OCI-LY1 (cell line): Measurements from ENCODE around the gene SLAMF7.

Experiments used
- H2AFZ ChIP-seq: fragments of 200-600 bp; sonication (generic), shearing (Covaris generic); 2 replicates; pipeline ENCODE4 v1.6.0; 2014; ENCODE audit warnings: antibody characterized with exemption, mild to moderate bottlenecking, low read length
- H3F3A ChIP-seq: fragments of 200-600 bp; sonication (generic), shearing (Covaris generic); 2 replicates; pipeline ENCODE4 v1.6.0; 2014; ENCODE audit warnings: mild to moderate bottlenecking, antibody characterized with exemption, low read length, moderate library complexity; ENCODE audit not compliant: insufficient read depth
- H3K27ac ChIP-seq: fragments of 200-600 bp; sonication (generic); 2 replicates; pipeline ENCODE4 v1.5.1; 2014; ENCODE audit warnings: low read length, mixed run types, mild to moderate bottlenecking, low read depth; ENCODE audit not compliant: poor library complexity, severe bottlenecking
- H3K27me3 ChIP-seq: fragments of 200-600 bp; sonication (generic); 2 replicates; pipeline ENCODE4 v1.6.0; 2014; ENCODE audit warnings: antibody characterized with exemption, mild to moderate bottlenecking, low read length, moderate library complexity; ENCODE audit not compliant: insufficient read depth
- H3K36me3 ChIP-seq: fragments of 200-600 bp; sonication (generic); 2 replicates; pipeline ENCODE4 v1.6.1; 2014; ENCODE audit warnings: mild to moderate bottlenecking, antibody characterized with exemption, low read length, moderate library complexity, mixed read lengths; ENCODE audit not compliant: insufficient read depth
- H3K4me1 ChIP-seq: fragments of 200-600 bp; sonication (generic); 2 replicates; pipeline ENCODE4 v1.5.1; 2014; ENCODE audit warnings: mild to moderate bottlenecking, low read length, moderate library complexity; ENCODE audit not compliant: insufficient read depth, severe bottlenecking
- H3K4me2 ChIP-seq: fragments of 200-600 bp; sonication (generic), shearing (Covaris generic); 2 replicates; pipeline ENCODE4 v1.6.1; 2014; ENCODE audit warnings: low read length
- H3K4me3 ChIP-seq: fragments of 200-600 bp; sonication (generic); 2 replicates; pipeline ENCODE4 v1.5.1; 2014; ENCODE audit warnings: low read length, low read depth, mild to moderate bottlenecking, mixed read lengths; ENCODE audit not compliant: poor library complexity, severe bottlenecking
- H3K79me2 ChIP-seq: fragments of 200-600 bp; shearing (Covaris generic); 2 replicates; pipeline ENCODE4 v1.6.1; 2016; ENCODE audit warnings: mixed run types, low read length, mixed read lengths; ENCODE audit not compliant: insufficient read depth
- H3K9ac ChIP-seq: fragments of 200-600 bp; sonication (generic), shearing (Covaris generic); 2 replicates; pipeline ENCODE4 v1.6.1; 2014; ENCODE audit warnings: mild to moderate bottlenecking, low read length, mixed read lengths
- H3K9me2 ChIP-seq: fragments of 200-600 bp; sonication (generic), shearing (Covaris generic); 2 replicates; pipeline ENCODE4 v1.6.1; 2014; ENCODE audit warnings: low read depth, mild to moderate bottlenecking, low read length, mixed read lengths
- H3K9me3 ChIP-seq: fragments of 200-600 bp; shearing (Covaris generic); 2 replicates; pipeline ENCODE4 v1.6.1; 2014; ENCODE audit warnings: low read length, mixed read lengths
- H4K20me1 ChIP-seq: fragments of 200-600 bp; sonication (generic), shearing (Covaris generic); 2 replicates; pipeline ENCODE4 v1.6.0; 2016; ENCODE audit warnings: mild to moderate bottlenecking, low read length; ENCODE audit not compliant: insufficient read depth
- CTCF ChIP-seq: fragments of 200-600 bp; sonication (generic), shearing (Covaris generic); IDR thresholded peaks from 2 replicates; pipeline ENCODE4 v1.5.1; 2017; ENCODE audit warnings: mild to moderate bottlenecking, antibody characterized with exemption, low read length, moderate library complexity, mixed read lengths
- EZH2 ChIP-seq: fragments of 200-600 bp; sonication (generic), shearing (Covaris generic); IDR thresholded peaks from 2 replicates; pipeline ENCODE4 v1.8.0; 2017; ENCODE audit warnings: borderline replicate concordance, mixed run types, mild to moderate bottlenecking, antibody characterized with exemption, low read length, moderate library complexity, mixed read lengths

SLAMF7 gene

GRCh38 chr1:160733898-160734297 is 5.1 kb upstream of the SLAMF7 start:
- Histone ChIP-seq H3K4me3 (no peak overlapping the region), H3F3A (no peaks in the 10 kb centered on the region), H4K20me1 (no peaks in the 10 kb centered on the region), H3K9me3 (0 out of 2 replicates have a peak, but pooled peaks cover 4% of the 10 kb centered on the region), H3K27ac (no peak overlapping the region), H3K79me2 (no peaks in the 10 kb centered on the region), H3K9me2 (no peaks in the 10 kb centered on the region), H2AFZ (no peak overlapping the region), H3K4me2 (0 out of 2 replicates have a peak overlapping the region, but pooled peaks have one; percentile 14), H3K4me1 (peaks cover 10% of the 10 kb centered on the region), H3K9ac (no peak overlapping the region), H3K27me3 (no peaks in the 10 kb centered on the region; the same call in 1 of the 2 replicates), H3K36me3 (no peaks in the 10 kb centered on the region)
- TF ChIP-seq CTCF: no peak
- no peak for TF ChIP-seq EZH2

GRCh38 chr1:160734301-160734700 is 4.7 kb upstream of the SLAMF7 start:
- Histone ChIP-seq H3K9ac (no peak overlapping the region), H3F3A (no peaks in the 10 kb centered on the region), H3K4me2 (0 out of 2 replicates have a peak overlapping the region, but pooled peaks have one; percentile 14), H3K27me3 (no peaks in the 10 kb centered on the region; the same call in 1 of the 2 replicates), H2AFZ (no peak overlapping the region), H4K20me1 (no peaks in the 10 kb centered on the region), H3K36me3 (no peaks in the 10 kb centered on the region), H3K4me3 (no peak overlapping the region), H3K4me1 (peaks cover 10% of the 10 kb centered on the region), H3K9me3 (0 out of 2 replicates have a peak, but pooled peaks cover 4% of the 10 kb centered on the region), H3K27ac (no peak overlapping the region), H3K9me2 (no peaks in the 10 kb centered on the region), H3K79me2 (no peaks in the 10 kb centered on the region)
- TF ChIP-seq EZH2 (no peak), CTCF (no peak)

- H3K4me1 ChIP-seq: peaks cover 10% of the 10 kb centered on the region
- no peaks in the 10 kb centered on the region for H3F3A ChIP-seq
- H3K36me3 ChIP-seq: no peaks in the 10 kb centered on the region
- no peak overlapping the region for H2AFZ ChIP-seq
- H4K20me1 ChIP-seq: no peaks in the 10 kb centered on the region
- H3K27ac ChIP-seq: no peak overlapping the region
- H3K27me3 ChIP-seq: no peaks in the 10 kb centered on the region; the same call in 1 of the 2 replicates
- H3K79me2 ChIP-seq: no peaks in the 10 kb centered on the region
- no peaks in the 10 kb centered on the region for H3K9me2 ChIP-seq
- 0 out of 2 replicates have a peak, but pooled peaks cover 4% of the 10 kb centered on the region for H3K9me3 ChIP-seq
- no peak overlapping the region for H3K4me2 ChIP-seq
- no peak overlapping the region for H3K9ac ChIP-seq
- no peak overlapping the region for H3K4me3 ChIP-seq
- TF ChIP-seq CTCF: no peak
- TF ChIP-seq EZH2: no peak
These were observed 776 bp upstream of the SLAMF7 start for GRCh38 chr1:160738271-160738670.
